ENCODE data around the gene WTAP. TPM values are rescaled to one million over a fixed set of nuclear protein-coding genes. Genes with fewer than 3 reads are reported as not detected.
A peak's percentile ranks its signal among the peaks of the same experiment; 100 is the strongest.
"Not testable (repeated sequence)": the region's sequence is repeated elsewhere in the genome, so short reads cannot be mapped to it uniquely, and the experiment has no call there.

Gene WTAP
- total RNA-seq, 2 donors from 2014 or later: 42.1 to 57.4 TPM

GRCh38 chr6:159692303-159693127 lies 34.8 kb upstream of the WTAP start:
- ATAC-seq (peak; percentile 40 to 42), DNase-seq (peak; percentile 64)
- intact Hi-C loops (cut with DNase I): loop anchor here in 1 of 2 donors (2.0 kb wide), 1 partner anchor 96 kb away; the partner anchor contains the start of gene TCP1

GRCh38 chr6:159693128-159693893 lies 34.0 kb upstream of the WTAP start, which contains the start of gene SOD2:
Gene SOD2, minus strand, starts transcription at chr6:159693241. Its CDS starts 74 bp downstream, at chr6:159693167.
- intact Hi-C loops (cut with DNase I): loop anchor here in 1 of 2 donors (2.0 kb wide), 1 partner anchor 95 kb away; the partner anchor contains the start of gene TCP1
- ATAC-seq (peak; percentile 88 to 91), DNase-seq (peak; percentile 88)

GRCh38 chr6:159693894-159694545 lies 33.3 kb upstream of the WTAP start:
- ATAC-seq: peak in 1 of 2 donors; percentile 30
- no peak for DNase-seq
- intact Hi-C loops (cut with DNase I): loop anchor here in 1 of 2 donors (1.0 to 2.0 kb wide), 2 partner anchors 33 to 95 kb away; partner anchors contain the start of genes TCP1 and WTAP

- DNase-seq: no peak
- ATAC-seq: no peak
- intact Hi-C loops (cut with DNase I): no loop called here
Measured at GRCh38 chr6:159695984-159696383, 31.3 kb upstream of the WTAP start.

- ATAC-seq (peak in 1 of 2 donors; percentile 5), DNase-seq (no peak)
- intact Hi-C loops (cut with DNase I): no loop called here
Measured at GRCh38 chr6:159700970-159701369, 26.3 kb upstream of the WTAP start.

- intact Hi-C loops (cut with DNase I): no loop called here
- DNase-seq (no peak), ATAC-seq (peak; percentile 30 to 92)
Measured at GRCh38 chr6:159701413-159701999, 25.8 kb upstream of the WTAP start.

- intact Hi-C loops (cut with DNase I); ATAC-seq: not testable (repeated sequence)
Measured at GRCh38 chr6:159710603-159711002, 16.7 kb upstream of the WTAP start.

GRCh38 chr6:159712389-159712788 lies 14.9 kb upstream of the WTAP start:
- intact Hi-C loops (cut with DNase I); DNase-seq; ATAC-seq: not testable (repeated sequence)

More at GRCh38 chr6:159710603-159711002, 16.7 kb upstream of the WTAP start:
- DNase-seq: not testable (repeated sequence)

GRCh38 chr6:159713984-159714383 lies 13.3 kb upstream of the WTAP start:
- intact Hi-C loops (cut with DNase I): no loop called here
- no peak for DNase-seq
- ATAC-seq: no peak

- no peak for ATAC-seq
- no peak for DNase-seq
- intact Hi-C loops (cut with DNase I): no loop called here
Measured at GRCh38 chr6:159714404-159714803, 12.9 kb upstream of the WTAP start.

GRCh38 chr6:159715166-159715565 lies 12.1 kb upstream of the WTAP start:
- intact Hi-C loops (cut with DNase I): no loop called here
- DNase-seq: no peak
- no peak for ATAC-seq

GRCh38 chr6:159715605-159716004 lies 11.7 kb upstream of the WTAP start:
- ATAC-seq: no peak
- DNase-seq: no peak
- intact Hi-C loops (cut with DNase I): no loop called here

GRCh38 chr6:159716247-159717096 lies 10.8 kb upstream of the WTAP start:
- peak; percentile 92 to 97 for ATAC-seq
- intact Hi-C loops (cut with DNase I): no loop called here
- no peak for DNase-seq

GRCh38 chr6:159718634-159719033 lies 8.7 kb upstream of the WTAP start:
- ATAC-seq (no peak), DNase-seq (no peak)
- intact Hi-C loops (cut with DNase I): no loop called here

GRCh38 chr6:159719287-159719686 lies 8.0 kb upstream of the WTAP start:
- intact Hi-C loops (cut with DNase I): no loop called here
- DNase-seq: no peak
- ATAC-seq: no peak

- ATAC-seq (no peak), DNase-seq (no peak)
- intact Hi-C loops (cut with DNase I): no loop called here
Measured at GRCh38 chr6:159720708-159721107, 6.6 kb upstream of the WTAP start.

- intact Hi-C loops (cut with DNase I); DNase-seq; ATAC-seq: not testable (repeated sequence)
Measured at GRCh38 chr6:159721981-159722380, 5.3 kb upstream of the WTAP start.

- no peak for ATAC-seq
- intact Hi-C loops (cut with DNase I): no loop called here
- no peak for DNase-seq
Measured at GRCh38 chr6:159722655-159723054, 4.7 kb upstream of the WTAP start.
